ENCODE measurements around the gene RFFL. TPM values are rescaled to one million over a fixed set of nuclear protein-coding genes. Genes with fewer than 3 reads are reported as not detected.

Gene RFFL
- total and polyA plus RNA-seq, 2 of the 4 experiments (the other 2 are of a cell fraction) = 11.6 to 19.2 TPM

DNA sequence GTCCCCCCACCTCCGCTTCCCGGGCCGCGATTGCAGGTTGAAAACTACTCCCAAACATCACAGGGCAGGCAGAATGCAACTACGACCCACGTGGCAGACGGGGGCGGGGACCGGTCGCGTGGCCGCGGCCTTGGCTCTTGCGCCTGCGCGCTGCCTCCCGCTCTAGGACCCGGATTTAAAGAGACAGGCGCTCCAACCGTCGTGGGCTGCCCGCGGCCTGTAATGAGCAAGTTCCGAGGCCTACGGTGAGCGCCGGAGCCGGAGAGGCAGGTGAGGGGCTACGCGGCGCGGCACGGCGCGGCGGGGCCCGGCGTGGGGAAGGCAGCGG is 83.2 kb downstream of the RFFL start, which contains the start of gene LIG3:
Gene LIG3 (plus strand): TSS at position 160 of the 328 bp plus-strand sequence. CDS start 2,494 bp downstream, outside the sequence.
- POLR2A ChIA-PET (ENCODE audit: unreplicated experiment) = interaction anchor here (1.2 kb wide), 1 partner anchor 12 kb away, joined by 4 read pairs; no protein-coding TSS in a partner anchor
- TF ChIP-seq MXI1 (IDR thresholded peaks at IDR 0.05; ENCODE audit: borderline replicate concordance, low read depth, low read length) (peak; percentile 100), CHD1 (IDR thresholded peaks at IDR 0.05; ENCODE audit: low read depth, low read length) (no peak), SMC3 (IDR thresholded peaks at IDR 0.05; ENCODE audit: low read depth, low read length) (no peak), MAZ (IDR thresholded peaks at IDR 0.05; ENCODE audit: borderline replicate concordance, low read depth, low read length) (peak; percentile 62; the same call in 1 of the 2 replicates), MAFK (IDR thresholded peaks at IDR 0.05; ENCODE audit: low read depth, low read length) (no peak), BHLHE40 (IDR thresholded peaks at IDR 0.05; ENCODE audit: low read depth, low read length) (peak; percentile 56), FOS (IDR thresholded peaks at IDR 0.05; ENCODE audit: low read depth, low read length) (no peak), RCOR1 (IDR thresholded peaks at IDR 0.05; ENCODE audit: insufficient replicate concordance, low read length) (no peak), POLR2A (IDR thresholded peaks at IDR 0.05; ENCODE audit: low read depth, low read length) (peak; percentile 87), RAD21 (IDR thresholded peaks at IDR 0.05; ENCODE audit: low read length) (no peak), CEBPB (IDR thresholded peaks at IDR 0.05; ENCODE audit: low read depth, low read length) (peak; percentile 59), ELK1 (IDR thresholded peaks at IDR 0.05; ENCODE audit: borderline replicate concordance, low read depth, low read length) (no peak)
- TF ChIP-seq, protein P1, sequence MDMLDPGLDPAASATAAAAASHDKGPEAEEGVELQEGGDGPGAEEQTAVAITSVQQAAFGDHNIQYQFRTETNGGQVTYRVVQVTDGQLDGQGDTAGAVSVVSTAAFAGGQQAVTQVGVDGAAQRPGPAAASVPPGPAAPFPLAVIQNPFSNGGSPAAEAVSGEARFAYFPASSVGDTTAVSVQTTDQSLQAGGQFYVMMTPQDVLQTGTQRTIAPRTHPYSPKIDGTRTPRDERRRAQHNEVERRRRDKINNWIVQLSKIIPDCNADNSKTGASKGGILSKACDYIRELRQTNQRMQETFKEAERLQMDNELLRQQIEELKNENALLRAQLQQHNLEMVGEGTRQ (IDR thresholded peaks at IDR 0.05; ENCODE audit: low read depth, low read length) = peak; percentile 94
- CTCF ChIA-PET = no interaction called here
- Histone ChIP-seq H3K36me3 (ENCODE audit: control insufficient read depth, insufficient read depth, low read length) (peaks cover 4% of the 10 kb centered on the region; the same call in 1 of the 2 replicates), H3K23ac (ENCODE audit: low read depth, low read length) (peak within 1 kb of the TSS; percentile 82), H3K18ac (ENCODE audit: low read depth, low read length) (peak within 1 kb of the TSS; percentile 74), H2BK15ac (ENCODE audit: low read depth, low read length) (peak within 1 kb of the TSS; percentile 62; the same call in 1 of the 3 replicates), H2AK5ac (ENCODE audit: low read depth, low read length) (peak within 1 kb of the TSS; percentile 24), H3K4me1 (ENCODE audit: control insufficient read depth, insufficient read depth, low read length) (peaks cover 7% of the 10 kb centered on the region), H4K91ac (ENCODE audit: insufficient read depth, low read depth, low read length) (peak within 1 kb of the TSS; percentile 95), H4K5ac (ENCODE audit: low read depth, low read length) (peak within 1 kb of the TSS; percentile 86), H3K9me3 (ENCODE audit: control insufficient read depth, insufficient read depth, low read length) (no peaks in the 10 kb centered on the region), H3K56ac (ENCODE audit: extremely low read depth, insufficient read depth, low read length) (peak within 1 kb of the TSS; percentile 79), H3K4me3 (ENCODE audit: insufficient read depth, low read depth, low read length) (peak within 1 kb of the TSS; percentile 91), H3K9me1 (ENCODE audit: insufficient read depth, low read length) (0 out of 2 replicates have a peak, but pooled peaks cover 3% of the 10 kb centered on the region), H2AK9ac (replicated peaks; ENCODE audit: low read depth, low read length, poor library complexity) (peak within 1 kb of the TSS; percentile 99), H2AFZ (replicated peaks; ENCODE audit: low read length, poor library complexity) (peak within 1 kb of the TSS; percentile 99), H2BK20ac (ENCODE audit: low read depth, low read length) (no peak within 1 kb of the TSS), H4K20me1 (ENCODE audit: insufficient read depth, low read length) (no peaks in the 10 kb centered on the region), H3K4ac (ENCODE audit: low read depth, low read length) (peak within 1 kb of the TSS; percentile 98), H3K79me1 (ENCODE audit: low read depth in 1 of 2, low read length in 2 of 2) (peaks cover 16 to 27% of the 10 kb centered on the region in 2 experiments), H3K14ac (replicated peaks; ENCODE audit: low read depth, low read length) (peak within 1 kb of the TSS; percentile 95), H3K4me2 (ENCODE audit: low read depth, low read length) (peak within 1 kb of the TSS; percentile 85), H3K27me3 (ENCODE audit: control insufficient read depth, insufficient read depth, low read length) (no peaks in the 10 kb centered on the region), H2BK5ac (ENCODE audit: low read depth, low read length, poor library complexity, severe bottlenecking) (peak within 1 kb of the TSS; percentile 99), H3K27ac (ENCODE audit: insufficient read depth, low read length) (peak within 1 kb of the TSS; percentile 96), H3K9ac (ENCODE audit: low read depth, low read length) (peak within 1 kb of the TSS; percentile 89), H4K8ac (ENCODE audit: low read depth in 2 of 2, low read length in 2 of 2) (peak within 1 kb of the TSS; percentile 68 to 94), H2BK120ac (ENCODE audit: low read depth, low read length) (peak within 1 kb of the TSS; percentile 95)
- BruUV-seq (replicated peaks) = no TSS peak
- ATAC-seq (ENCODE audit: low read depth) = peak; percentile 78
- dilution Hi-C loops (cut with HindIII; ENCODE audit: low sequenced_read_pairs, unreplicated experiment) = no loop called here
- 0% methylated on average over 25 of the region's 39 CpGs; no CpG with 5 or more reads in 1 of the 2 experiments for WGBS, 2 experiments (ENCODE audit: extremely low coverage in 2 of 2, insufficient read length in 1 of 2)
- intact Hi-C loops (cut with micrococcal nuclease) = loop anchor here (1.0 to 5.0 kb wide), 2 partner anchors 19 to 137 kb away; partner anchors contain the start of genes CCT6B, RAD51D and ZNF830
- peak; percentile 92 for DNase-seq
- in situ Hi-C loops (cut with MboI; ENCODE audit: low sequenced_read_pairs) = loop anchor here (25.0 kb wide), 1 partner anchor 607 kb away; the partner anchor contains the start of genes AP2B1 and PEX12
